ENCODE results near the gene PPP1CA. TPM values are rescaled to one million over a fixed set of nuclear protein-coding genes. Genes with fewer than 3 reads are reported as not detected.

The PPP1CA gene
- total and polyA plus RNA-seq, 4 donors: 62.4 to 92.9 (median 75.9) TPM

- no peak overlapping the region for H3K4me3 ChIP-seq (ENCODE audit: low read depth in 1 of 3, low read length in 3 of 3)
Observed at GRCh38 chr11:67408437-67409200, 7.0 kb upstream of the PPP1CA start.

More at GRCh38 chr11:67408437-67409200, 7.0 kb upstream of the PPP1CA start:
- TF ChIP-seq JUND (IDR thresholded peaks at IDR 0.05) (no peak), FOXA1 (IDR thresholded peaks at IDR 0.05) (no peak), MAX (IDR thresholded peaks at IDR 0.05) (no peak), YY1 (IDR thresholded peaks at IDR 0.05) (no peak), GABPA (IDR thresholded peaks at IDR 0.05 in 1 of 2, conservative IDR thresholded peaks at IDR 0.05 in 1 of 2) (no peak), SP1 (IDR thresholded peaks at IDR 0.05) (no peak), HNF4G (IDR thresholded peaks at IDR 0.05) (no peak), ATF3 (IDR thresholded peaks at IDR 0.05) (no peak), REST (IDR thresholded peaks at IDR 0.05) (no peak), CTCF (IDR thresholded peaks at IDR 0.05; ENCODE audit: low read depth, low read length, missing input control) (no peak), HNF4A (conservative IDR thresholded peaks at IDR 0.05) (no peak)
- DNase-seq (ENCODE audit: low spot score): no peak
- no peak overlapping the region for H3K9ac ChIP-seq (ENCODE audit: low read depth in 1 of 2, low read length in 2 of 2)
- WGBS: 68% methylated on average over 18 of the region's 18 CpGs
- H3K4me1 ChIP-seq (ENCODE audit: control insufficient read depth in 4 of 4, insufficient read depth in 4 of 4, low read length in 3 of 4): peaks cover 0 to 3% (median 0%) of the 10 kb centered on the region in 4 donors
- no peaks in the 10 kb centered on the region for H3K9me3 ChIP-seq (ENCODE audit: control insufficient read depth in 4 of 4, low read length in 3 of 4)
- H3K27me3 ChIP-seq (ENCODE audit: control insufficient read depth in 4 of 4, insufficient read depth in 4 of 4, low read length in 3 of 4): no peaks in the 10 kb centered on the region
- H3K36me3 ChIP-seq (ENCODE audit: control insufficient read depth in 4 of 4, insufficient read depth in 3 of 4, low read depth in 1 of 4, low read length in 3 of 4): no peaks in the 10 kb centered on the region
- no peak overlapping the region for H3K27ac ChIP-seq (ENCODE audit: low read depth in 1 of 2, low read length in 2 of 2)

All from liver (tissue), 9 donors.